AG09309 (cell line): ENCODE results near the gene CCNQ.
A peak's percentile ranks its signal among the peaks of the same experiment; 100 is the strongest.

Source experiments
- DNase-seq: peaks from one replicate; pipeline ENCODE4 v3.0.0-alpha.2; 2010; ENCODE audit warnings: low read depth
- H3K4me3 ChIP-seq: 2 replicates; pipeline ENCODE4 v1.5.1; 2011; ENCODE audit warnings: mild to moderate bottlenecking, low read depth, low read length, moderate library complexity; ENCODE audit not compliant: control insufficient read depth
- TF ChIP-seq, protein P1 (sequence below): IDR thresholded peaks from 2 replicates; pipeline ENCODE4 v1.5.1; 2011; ENCODE audit warnings: mild to moderate bottlenecking, low read depth, low read length, inconsistent platforms; ENCODE audit not compliant: insufficient read depth, control insufficient read depth; ENCODE audit errors: missing control alignments

Gene CCNQ

DNA sequence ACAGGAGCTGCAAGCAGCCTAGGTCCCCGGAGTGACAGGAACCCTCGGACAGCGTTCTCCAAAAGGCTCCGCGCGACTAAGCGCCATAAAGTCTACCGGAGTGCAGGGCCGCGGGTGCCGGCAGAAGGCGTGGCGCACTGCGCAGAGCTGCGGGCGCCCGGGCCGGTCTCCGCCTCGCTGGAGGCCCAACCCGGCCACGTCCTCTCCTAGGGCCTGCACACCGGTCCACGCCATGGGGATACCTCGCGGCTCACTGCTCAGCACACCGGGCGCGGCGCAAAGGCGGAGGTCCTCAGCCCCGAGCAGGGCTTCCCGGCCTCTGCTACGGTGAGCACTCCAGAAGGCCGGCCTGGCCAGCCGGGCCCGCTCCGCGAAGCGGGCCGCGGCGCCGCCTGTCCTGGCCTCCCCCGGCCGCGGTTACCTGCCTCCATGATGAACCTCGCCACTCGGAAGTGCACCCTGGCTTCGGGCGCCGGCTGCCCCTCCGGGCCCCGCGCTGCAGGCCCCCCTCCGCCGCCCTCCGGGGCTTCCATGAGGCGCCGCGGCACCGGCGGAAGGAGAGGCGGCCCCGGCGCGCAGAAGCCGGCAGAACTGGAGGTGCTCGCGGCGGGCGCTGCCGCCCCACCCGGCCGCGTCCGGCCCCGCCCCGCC, at the start of gene CCNQ:
CCNQ (minus strand) TSS at position 599 of the 651 bp plus-strand sequence; CDS start at position 533, 66 bp downstream.
- peak within 1 kb of the TSS; percentile 59 for H3K4me3 ChIP-seq
- no peak for DNase-seq
- TF ChIP-seq, protein P1, sequence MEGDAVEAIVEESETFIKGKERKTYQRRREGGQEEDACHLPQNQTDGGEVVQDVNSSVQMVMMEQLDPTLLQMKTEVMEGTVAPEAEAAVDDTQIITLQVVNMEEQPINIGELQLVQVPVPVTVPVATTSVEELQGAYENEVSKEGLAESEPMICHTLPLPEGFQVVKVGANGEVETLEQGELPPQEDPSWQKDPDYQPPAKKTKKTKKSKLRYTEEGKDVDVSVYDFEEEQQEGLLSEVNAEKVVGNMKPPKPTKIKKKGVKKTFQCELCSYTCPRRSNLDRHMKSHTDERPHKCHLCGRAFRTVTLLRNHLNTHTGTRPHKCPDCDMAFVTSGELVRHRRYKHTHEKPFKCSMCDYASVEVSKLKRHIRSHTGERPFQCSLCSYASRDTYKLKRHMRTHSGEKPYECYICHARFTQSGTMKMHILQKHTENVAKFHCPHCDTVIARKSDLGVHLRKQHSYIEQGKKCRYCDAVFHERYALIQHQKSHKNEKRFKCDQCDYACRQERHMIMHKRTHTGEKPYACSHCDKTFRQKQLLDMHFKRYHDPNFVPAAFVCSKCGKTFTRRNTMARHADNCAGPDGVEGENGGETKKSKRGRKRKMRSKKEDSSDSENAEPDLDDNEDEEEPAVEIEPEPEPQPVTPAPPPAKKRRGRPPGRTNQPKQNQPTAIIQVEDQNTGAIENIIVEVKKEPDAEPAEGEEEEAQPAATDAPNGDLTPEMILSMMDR: no peak

DNA sequence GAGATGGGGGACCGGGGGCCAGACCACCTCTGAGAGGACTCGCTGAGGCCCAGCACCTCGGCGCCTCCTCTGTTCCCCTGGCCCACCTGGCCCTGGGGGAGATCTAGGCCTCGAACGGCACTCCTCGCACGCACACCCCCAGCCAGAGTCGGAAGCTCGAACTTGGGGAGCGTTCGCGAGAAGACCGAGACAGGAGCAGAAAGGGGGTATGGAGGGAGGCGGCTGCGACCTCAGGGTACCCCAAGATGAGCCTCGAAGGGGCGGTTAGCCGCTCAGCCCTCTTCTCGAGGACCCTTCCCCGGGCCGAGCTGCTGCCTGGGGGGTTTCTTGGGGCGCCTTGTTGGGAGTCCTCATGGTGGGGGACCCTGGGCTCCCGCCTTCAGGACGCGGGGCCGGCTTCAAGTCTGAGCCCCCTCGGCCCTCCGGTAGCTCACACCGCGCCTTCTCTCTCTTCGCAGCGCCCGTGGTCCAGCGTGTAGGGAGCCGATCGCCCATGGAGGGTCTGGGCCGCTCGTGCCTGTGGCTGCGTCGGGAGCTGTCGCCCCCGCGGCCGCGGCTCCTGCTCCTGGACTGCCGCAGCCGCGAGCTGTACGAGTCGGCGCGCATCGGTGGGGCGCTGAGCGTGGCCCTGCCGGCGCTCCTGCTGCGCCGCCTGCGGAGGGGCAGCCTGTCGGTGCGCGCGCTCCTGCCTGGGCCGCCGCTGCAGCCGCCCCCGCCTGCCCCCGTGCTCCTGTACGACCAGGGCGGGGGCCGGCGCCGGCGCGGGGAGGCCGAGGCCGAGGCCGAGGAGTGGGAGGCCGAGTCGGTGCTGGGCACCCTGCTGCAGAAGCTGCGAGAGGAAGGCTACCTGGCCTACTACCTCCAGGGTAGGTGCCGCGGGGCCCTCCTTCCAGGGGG, 48.8 kb upstream of the CCNQ start:
- no peak for DNase-seq
- no peak overlapping the region for H3K4me3 ChIP-seq
- TF ChIP-seq, protein P1: no peak

DNA sequence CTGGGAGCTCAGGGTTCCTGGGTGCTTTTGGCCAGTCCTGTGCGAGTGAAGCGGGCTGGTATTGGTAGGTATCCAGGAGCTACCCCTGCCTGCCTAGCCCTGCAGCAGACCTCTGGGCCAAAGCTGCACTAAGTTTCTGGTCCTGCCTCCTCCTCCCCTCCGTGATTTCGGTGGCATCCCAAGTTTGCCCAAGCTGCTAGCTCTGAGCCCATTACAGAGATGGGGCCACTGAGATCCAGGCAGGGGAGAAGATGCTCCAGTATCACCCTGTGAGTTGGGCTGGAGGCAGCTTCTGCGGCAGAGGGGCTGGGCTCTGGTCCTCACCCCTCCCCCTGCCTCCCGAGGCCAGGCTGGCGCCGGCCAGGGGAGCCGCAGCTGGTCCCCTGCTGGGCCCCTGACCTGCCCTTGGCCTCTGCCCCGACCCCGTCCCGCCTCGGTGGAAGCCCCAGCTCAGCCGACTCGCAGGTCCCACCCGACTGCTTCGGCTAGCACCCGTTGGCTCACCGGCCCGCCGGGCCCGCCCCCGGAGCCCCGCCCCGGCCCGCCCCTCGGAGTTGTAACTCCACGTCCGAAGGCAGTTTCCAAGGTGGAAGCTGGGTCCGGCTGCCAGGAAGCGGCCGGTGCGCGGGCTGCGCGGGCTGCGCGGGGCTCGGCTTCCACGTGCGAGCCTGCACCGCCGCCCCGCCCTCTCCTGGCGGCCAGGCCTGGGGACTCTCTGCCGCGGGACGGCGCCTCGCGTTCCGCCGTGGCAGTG, 47.9 kb upstream of the CCNQ start, which contains the start of gene DUSP9:
DUSP9 (plus strand) TSS at position 584 of the 754 bp plus-strand sequence. CDS start 751 bp downstream, outside the sequence.
- no peak within 1 kb of the TSS for H3K4me3 ChIP-seq
- TF ChIP-seq, protein P1: no peak
- DNase-seq: no peak

DNA sequence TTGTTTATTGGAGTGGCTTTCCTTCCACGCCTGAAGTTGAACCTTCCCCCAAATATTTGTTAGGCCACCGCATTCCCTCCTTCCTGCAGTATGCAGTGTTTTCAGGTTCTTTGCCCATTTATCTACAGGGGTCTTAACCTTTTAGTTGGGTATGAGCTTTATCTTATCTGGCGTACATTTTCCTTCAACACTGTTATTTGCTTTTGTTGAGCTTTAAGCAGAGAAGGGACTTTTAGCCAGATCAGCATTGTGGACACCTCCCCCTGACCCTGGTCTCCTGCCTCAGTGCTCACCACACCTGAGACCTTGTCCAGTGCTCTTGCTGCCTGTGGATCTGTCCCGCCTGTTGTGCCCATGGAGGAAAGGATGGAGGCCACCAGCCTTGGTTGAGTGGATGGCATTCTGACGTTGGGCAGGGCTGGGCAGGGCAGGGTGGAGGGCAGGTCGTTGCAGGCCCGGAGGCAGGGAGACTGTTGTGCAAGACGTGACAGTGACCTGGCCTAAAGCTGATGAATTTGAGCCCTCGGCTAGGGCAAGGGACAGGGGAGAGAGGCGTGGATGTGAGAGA, 47.1 kb upstream of the CCNQ start:
- TF ChIP-seq, protein P1: no peak
- DNase-seq: no peak
- no peak overlapping the region for H3K4me3 ChIP-seq

DNA sequence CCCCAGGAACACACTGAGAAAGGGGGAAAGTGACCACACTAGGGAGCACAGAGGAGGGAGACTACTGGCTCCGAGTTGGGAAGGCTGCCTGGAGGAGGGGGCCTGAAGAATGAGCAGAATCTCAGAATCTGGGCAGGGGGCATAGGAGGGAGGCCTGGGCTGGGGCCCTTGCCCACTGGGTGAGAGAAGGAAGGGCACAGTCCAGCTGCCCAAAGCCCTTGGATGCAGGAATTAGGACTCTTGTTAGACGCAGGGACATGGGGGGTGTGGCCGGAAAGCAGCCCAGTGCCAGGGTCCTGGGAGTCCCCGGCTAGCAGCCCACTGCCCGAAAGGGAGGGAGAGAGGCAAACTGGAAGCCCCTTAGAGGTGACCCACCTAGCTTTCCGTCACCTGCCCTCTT, 46.2 kb upstream of the CCNQ start:
- DNase-seq: no peak
- TF ChIP-seq, protein P1: no peak
- H3K4me3 ChIP-seq: no peak overlapping the region
